ENCODE measurements around the gene CMPK1.
A peak's percentile ranks its signal among the peaks of the same experiment; 100 is the strongest.
"Not testable (repeated sequence)": the region's sequence is repeated elsewhere in the genome, so short reads cannot be mapped to it uniquely, and the experiment has no call there.

The CMPK1 gene, protein sequence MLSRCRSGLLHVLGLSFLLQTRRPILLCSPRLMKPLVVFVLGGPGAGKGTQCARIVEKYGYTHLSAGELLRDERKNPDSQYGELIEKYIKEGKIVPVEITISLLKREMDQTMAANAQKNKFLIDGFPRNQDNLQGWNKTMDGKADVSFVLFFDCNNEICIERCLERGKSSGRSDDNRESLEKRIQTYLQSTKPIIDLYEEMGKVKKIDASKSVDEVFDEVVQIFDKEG
- 186 to 228 reads per million in 2 donors for total RNA-seq

DNA sequence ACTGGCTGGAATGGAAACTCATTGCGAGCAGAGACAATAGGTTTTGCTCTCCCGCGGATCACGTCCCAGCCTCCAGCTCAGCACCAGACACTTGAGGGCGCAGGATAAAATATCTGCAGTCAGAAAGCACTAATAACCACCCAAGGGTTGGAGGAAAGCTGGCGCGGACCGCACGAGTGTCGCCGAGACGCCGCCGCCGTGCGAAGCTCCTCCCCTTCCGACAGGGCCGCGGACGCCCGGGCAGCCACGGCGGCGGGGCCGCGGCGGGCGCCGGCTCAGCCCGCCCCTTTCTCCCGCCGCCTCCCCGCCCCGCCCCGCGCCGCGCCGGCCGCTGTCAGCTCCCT lies at the start of gene CMPK1:
Gene CMPK1 (plus strand): TSS at position 213 of the 344 bp plus-strand sequence. CDS start 156 bp downstream, outside the sequence.
- peak; percentile 59 to 88 (median 64) for DNase-seq

DNA sequence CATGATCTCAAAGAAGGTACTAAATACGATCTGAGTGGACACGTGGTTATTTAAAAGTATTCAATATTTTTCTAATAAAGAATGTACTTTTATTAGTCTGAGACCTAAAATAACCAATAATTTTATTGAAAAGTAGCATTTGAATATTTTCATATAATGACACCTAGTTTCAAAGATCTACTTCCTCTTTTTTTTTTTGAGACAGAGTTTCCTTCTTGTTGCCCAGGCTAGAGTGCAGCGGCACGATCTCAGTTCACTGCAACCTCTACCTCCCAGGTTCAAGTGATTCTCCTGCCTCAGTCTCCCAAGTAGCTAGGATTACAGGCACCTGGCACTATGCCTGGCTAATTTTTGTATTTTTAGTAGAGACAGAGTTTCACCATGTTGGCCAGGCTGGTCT lies 45.5 kb upstream of the CMPK1 start:
- DNase-seq = not testable (repeated sequence)

GRCh38 chr1:47294863-47295262 lies 38.7 kb upstream of the CMPK1 start:
- DNase-seq = not testable (repeated sequence)

- DNase-seq = no peak
These were observed 38.0 kb upstream of the CMPK1 start for GRCh38 chr1:47295579-47295978.

GRCh38 chr1:47298025-47298699 lies 35.4 kb upstream of the CMPK1 start:
- DNase-seq = no peak

DNA sequence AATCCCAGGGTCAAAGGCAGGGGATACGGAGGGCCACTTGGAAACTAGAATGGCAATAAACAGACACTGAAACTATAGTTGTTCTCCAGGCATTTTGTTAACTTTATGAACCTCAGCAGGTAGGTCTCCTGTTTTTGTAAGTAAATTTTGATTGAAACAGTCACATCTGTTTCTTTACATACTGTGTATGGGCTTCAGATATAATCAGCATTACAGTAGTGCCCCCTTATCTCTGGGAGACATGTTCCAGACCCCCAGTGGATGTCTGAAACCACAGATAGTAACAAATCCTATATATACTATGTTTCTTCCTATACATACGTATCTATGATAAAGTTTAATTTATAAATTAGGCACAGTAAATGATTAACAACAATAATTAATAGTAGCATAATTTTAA lies 31.1 kb upstream of the CMPK1 start:
- no peak for DNase-seq

- no peak for DNase-seq
These were observed 24.2 kb upstream of the CMPK1 start for GRCh38 chr1:47309427-47309826.

DNA sequence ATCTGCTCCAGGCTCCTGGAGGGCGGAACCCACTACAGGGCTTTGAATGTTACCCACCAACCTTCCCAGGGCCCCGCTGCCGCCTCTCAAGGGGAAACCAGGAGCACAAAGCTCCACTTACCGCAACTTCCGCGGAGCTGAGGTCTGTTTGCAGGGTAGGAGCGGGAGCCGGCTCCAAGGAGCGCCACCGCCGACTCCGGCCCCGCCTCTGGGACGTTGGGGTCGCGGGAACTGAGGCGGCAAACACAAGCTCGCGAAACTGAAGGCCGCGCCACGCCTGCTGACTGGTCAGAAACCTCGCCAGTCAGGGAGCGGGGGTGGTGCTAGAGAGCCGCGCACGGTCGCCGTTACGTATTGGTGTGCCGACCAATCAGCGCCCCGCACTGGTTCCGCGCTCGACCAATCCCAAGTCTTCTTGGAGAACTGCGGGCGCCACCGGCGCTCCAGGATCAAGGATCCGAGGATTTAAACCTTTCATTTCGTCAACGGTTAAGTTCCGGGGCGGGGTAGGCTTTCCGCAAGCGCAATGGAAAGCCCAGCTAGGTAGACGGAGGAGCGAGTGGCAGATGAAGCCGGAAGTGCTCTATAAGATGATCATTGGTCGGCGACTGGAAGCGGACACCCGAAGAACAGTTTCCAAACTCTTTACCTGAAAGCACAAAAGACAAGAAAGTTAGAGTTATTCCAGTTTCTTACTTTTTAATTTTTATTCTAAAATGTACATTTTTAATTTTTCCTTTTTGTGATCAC lies 19.5 kb upstream of the CMPK1 start, which contains the start of gene STIL:
Gene STIL (minus strand): TSS at position 233 of the 750 bp plus-strand sequence. CDS start 3,828 bp downstream, outside the sequence.
- peak; percentile 93 to 100 (median 96) for DNase-seq

DNA sequence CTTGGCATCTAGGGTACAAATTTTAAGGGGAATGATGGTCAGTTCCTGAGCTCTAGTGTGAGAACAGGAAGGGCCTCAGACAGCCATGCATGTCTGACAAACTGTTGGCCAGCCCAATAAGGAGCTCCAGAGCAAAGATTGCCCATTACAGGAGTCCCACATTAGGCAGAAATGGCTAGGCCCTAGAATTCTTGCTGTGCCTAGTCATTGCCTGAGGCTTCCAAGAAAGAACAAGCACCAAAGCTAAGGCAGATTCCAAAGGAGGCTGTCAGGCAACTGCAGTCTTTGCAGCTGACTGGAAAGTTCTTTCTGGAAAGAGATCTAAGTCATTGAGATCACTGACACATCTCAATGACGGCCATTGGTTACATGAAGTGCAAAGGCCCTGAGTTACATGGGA lies 15.7 kb upstream of the CMPK1 start:
- DNase-seq = no peak

- not testable (repeated sequence) for DNase-seq
These were observed 13.6 kb upstream of the CMPK1 start for GRCh38 chr1:47319968-47320367.

DNA sequence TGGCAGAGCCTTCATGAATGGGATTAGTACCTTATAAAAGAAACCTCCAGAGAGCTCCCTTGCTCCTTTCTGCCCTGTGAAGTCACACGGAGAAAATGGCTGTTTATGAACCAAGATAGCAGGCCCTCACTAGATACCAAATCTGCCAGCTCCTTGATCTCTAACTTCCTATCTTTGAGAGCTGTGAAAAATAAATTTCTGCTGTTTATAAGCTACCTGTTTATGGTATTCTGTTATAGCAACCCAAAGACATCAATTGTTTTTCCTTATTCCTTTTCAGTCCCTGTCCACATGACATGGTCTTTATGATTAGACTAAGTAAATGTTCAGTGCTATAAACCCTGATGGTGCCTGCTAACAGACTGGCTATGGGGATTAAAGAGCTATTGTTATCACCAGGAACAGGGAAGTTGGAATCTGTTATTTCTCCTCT lies 10.0 kb upstream of the CMPK1 start:
- no peak for DNase-seq

DNA sequence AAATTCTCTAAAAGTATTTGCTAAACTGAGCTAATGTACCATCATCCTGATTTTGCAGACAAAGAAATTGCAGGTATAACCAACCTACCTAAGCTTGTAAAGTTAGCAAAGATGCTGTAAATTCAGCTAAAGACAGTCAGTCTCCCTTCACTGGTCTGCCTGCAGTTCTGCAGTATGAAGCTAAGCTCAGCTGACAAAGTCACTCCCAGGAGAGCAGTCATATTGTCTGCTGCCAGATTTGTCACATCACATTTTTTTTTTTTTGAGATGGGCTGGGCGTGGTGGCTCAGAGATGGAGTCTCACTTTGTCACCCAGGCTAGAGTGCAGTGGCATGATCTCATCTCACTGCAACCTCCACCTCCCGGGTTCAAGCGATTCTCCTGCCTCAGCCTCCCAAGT lies 8.9 kb upstream of the CMPK1 start:
- DNase-seq = no peak

- no peak for DNase-seq
These were observed 8.1 kb upstream of the CMPK1 start for GRCh38 chr1:47325528-47325927.

DNA sequence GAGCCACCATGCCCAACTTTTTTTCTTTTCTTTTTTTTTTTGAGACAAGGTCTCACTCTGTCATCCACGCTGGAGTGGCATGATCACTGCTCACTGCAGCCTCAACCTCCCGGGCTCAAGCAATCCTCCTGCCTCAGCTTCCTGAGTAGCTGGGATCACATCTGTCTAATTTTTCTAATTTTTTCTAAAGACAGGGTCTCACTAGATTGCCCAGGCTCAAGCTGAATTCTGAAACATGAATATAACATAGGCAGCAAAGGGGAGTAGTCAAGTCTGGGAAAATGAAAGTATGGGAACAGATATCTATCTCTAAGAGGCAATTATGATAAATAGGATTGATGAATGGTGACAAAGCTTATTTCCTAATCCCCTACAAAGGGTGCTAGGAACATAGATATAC lies 7.3 kb upstream of the CMPK1 start:
- DNase-seq = no peak

DNA sequence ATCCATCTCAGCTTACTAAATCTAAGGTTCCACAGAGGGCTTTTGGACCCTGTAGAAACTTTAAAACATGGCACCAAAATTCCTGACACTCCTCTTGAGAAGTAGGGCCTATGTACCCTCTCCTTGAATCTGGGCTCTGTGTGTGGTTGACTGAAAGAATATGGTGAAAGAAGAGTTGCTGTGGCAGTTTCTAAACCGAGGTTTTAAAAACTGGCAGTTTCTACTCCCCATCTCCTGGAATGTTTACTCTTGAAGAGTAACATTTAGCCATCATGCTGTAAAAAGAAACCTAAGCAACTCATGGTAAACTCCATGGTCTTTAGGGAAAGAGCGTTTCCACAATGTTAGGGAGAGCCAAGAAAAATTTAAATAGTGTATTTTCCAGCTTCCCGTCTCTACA lies 4.6 kb upstream of the CMPK1 start:
- DNase-seq = no peak

GRCh38 chr1:47330212-47330611 lies 3.4 kb upstream of the CMPK1 start:
- DNase-seq = no peak

GRCh38 chr1:47331875-47332274 lies 1.7 kb upstream of the CMPK1 start:
- no peak for DNase-seq

DNA sequence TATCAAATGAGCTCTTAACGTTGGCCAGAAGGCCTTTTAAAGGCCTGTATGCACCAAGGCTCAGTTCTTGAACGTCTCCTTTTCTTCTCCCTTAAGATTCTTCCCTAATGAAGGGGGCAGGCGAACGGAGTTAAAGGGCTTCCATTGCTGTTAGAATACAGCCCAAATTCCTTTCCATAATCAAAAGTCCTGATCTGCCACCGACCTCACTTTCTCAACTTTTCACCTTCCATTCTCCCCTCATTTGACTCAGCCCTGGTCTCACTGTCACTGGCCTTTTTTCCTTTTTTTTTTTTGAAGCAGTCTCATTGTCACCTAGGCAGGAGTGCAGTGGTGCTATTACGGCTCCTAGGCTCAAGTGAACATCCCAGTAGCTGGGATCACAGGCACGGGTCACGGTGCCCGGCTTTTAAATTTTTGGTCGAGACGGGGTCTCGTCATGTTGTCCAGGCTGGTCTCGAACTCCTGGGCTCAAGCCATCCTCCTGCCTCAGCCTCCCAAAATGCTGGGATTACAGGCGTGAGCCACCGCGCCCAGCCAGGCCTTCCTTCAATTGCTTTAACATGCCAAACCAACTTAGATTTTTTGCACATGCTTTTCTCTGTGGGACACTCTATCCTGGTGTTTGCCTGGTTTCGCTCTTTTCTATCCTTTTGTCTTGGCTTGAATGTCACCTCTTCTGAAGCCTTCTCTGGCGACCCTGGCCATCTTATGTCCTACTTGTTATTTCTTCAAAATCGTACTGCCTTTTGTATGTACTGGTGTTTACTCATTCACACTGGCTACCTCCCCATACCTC lies 612 bp upstream of the CMPK1 start:
- DNase-seq = no peak

DNA sequence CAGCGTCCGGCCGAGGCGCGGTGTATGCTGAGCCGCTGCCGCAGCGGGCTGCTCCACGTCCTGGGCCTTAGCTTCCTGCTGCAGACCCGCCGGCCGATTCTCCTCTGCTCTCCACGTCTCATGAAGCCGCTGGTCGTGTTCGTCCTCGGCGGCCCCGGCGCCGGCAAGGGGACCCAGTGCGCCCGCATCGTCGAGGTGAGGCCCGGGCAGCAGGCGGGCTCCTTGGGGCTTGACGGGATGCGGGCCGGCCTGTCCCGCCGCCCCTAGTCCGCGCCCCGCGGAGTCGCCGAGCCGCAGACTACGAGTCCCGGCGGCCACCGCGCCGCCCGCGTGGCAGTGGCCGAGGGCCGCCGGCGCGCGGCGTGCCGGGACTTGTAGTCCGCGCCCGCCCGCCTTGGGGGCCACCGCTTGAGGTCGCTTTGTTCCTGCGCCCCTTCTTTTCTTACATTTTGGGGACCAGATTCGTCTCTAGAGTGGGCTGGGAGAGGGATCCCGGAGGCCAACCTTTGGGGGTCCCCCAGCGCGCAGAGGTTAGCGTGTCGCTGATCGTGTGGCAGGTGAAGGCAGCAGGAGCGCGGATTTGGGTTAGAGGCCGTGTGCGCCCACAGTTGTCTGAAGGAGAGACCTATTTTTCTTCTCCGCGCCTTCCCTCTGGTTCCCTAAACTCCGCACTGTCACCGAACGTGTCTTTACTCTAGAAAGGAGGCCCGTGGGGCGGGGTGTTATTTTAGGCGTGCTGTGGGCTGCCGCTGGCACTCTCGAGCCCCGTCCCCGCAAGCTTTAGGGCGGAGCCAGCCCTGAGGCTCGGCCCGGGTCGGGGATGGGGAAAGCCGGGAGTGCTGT lies 553 bp downstream of the CMPK1 start:
- DNase-seq = peak; percentile 55 to 87 (median 66)

- DNase-seq = no peak
These were observed 1.3 kb downstream of the CMPK1 start for GRCh38 chr1:47334765-47335435.

GRCh38 chr1:47337350-47337749 lies 3.8 kb downstream of the CMPK1 start:
- DNase-seq = no peak

All from T-helper 2 cell (primary cell).